ENCODE data around the gene BTG3.

Gene BTG3

DNA sequence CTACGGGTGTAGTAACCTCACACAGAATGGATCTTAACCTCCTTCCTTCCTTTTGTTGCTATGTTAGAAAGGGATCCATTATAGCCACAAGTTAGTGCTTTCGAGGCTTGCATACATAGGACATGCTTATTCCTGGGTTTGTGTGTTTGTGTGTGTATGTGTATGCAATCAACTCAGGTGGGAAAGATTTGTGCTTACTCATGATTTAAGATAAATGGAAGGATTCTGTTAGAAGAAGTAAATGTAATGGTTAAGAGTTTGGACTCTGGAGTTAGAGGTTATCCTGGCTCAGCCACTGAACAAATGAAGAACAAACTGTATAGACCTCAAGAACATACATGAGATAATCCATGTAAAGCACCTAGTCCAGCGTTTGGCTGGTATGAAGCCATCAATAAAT is 28.8 kb downstream of the BTG3 start:
- no peak for DNase-seq

DNA sequence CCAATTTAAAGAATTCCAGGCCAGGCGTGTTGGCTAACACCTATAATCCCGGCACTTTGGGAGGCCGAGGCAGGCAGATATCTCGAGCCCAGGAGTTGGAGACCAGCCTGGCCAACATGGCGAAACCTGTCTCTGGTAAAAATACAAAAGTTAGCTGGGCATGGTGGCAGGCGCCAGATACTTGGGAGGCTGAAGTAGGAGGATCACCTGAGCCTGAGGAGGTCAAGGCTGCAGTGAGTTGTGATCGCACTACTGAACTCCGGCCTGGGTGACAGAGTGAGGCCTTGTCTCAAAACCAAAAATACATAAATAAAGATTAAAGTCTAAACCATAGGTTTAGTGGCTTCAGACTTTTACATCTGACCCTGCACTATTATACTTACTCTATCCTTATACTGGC is 32.4 kb downstream of the BTG3 start:
- no peak for DNase-seq

DNA sequence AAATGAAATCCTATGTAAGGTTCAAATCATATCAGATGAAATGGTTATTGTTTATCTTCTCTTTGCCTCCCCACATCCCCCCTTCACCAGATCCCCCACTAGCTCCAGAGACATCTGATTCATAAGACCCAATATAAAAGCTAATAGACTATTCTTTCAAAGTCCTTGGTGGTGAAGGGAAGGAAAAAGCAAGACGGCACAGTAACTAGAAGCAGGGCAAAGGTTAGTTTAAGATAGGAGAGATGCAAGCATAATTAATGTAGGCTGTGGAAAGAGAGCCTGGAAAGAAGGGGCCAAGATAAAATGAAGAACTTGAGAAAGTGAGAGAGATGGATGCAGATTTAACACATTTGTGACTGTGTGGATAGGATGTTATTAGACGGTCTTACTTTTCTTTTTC is 33.8 kb downstream of the BTG3 start:
- no peak for DNase-seq

DNA sequence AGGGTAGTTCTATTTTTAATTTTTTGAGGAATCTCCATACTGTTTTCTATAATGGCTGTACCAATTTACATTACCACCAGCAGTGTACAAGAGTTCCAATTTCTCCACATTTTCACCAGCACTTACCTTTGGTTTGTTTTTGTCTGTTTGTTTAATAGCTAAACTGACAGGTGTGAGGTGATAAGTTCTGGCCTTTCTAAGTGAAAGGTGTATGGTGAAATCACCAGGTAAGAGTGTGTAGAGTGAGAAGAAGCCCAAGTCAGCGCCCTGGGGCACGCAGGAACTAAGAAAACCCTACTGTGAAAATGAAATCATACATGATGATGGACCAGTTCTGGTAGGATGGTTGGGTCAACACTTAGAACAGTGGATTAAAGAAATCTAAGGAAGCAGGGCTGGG is 34.5 kb downstream of the BTG3 start:
- DNase-seq, result no peak

DNA sequence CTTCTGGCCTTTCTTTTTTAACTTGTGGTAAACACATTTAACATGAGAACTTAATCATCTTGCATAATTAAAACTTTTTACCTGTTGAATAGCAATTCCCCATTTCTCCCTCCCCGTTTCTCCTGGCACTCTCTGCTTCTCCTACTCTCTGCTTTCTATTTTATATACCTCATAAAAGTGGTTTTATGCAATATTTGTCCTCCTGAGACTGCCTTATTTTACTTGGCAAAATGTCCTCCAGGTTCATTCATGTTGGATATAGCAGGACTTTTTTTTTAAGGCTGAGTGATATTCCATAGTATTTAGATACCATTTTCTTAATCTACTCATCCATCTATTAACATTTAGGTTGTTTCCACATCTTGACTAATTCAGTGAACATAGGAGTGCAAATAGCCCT is 35.0 kb downstream of the BTG3 start:
- DNase-seq, result no peak

DNA sequence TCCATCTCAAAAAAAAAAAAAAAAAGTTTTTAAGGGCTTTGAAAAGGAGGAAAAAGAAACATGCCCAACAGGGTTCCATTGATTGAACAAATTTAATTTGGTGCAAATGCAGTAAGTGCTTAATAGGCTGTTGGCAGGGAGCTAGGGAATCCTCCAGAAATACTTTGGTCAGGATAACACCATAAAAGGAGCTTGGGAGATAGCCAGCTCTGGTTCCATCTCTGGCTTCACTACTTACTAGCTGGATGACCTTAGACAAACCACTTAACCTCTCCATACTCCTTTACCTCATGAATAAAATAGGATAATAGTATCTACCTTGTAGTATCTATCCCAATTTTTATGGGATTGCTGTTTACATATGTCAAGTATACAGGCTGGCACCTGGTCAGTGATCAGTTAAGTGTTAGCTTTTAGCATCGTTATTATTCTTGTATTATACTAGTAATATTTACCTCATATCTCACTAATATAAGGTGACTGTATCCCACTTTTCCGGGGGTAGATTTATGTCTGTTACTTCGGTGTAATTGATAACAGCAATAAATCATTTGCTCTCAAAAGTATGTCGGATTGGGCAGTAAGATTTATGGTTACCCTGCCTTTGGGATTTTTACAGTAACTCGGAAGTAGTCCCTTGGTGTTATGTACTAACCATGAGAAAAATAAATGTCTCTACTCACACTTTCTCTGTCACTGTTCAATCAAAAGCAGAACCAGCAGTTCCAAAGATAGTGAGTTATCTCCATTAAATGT is 36.4 kb downstream of the BTG3 start:
- DNase-seq, result no peak

DNA sequence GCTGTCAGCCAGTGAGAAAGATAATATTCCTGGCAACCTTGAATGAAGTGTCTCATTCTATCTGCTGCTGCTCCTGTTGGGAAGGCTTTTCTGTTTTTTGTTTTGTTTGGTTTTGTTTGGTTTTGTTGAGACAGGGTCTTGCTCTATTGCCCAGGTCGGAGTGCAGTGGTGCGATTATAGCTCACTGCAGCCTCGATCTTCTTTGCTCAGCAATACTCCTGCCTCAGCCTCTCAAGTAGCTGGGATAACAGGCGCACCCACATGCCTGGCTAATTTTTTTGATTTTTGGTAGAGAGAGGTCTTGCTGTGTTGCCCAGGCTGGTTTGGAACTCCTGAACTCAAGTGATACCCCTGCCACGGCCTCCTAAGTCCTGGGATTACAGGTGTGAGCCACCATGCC is 37.6 kb downstream of the BTG3 start:
- DNase-seq, result no peak

DNA sequence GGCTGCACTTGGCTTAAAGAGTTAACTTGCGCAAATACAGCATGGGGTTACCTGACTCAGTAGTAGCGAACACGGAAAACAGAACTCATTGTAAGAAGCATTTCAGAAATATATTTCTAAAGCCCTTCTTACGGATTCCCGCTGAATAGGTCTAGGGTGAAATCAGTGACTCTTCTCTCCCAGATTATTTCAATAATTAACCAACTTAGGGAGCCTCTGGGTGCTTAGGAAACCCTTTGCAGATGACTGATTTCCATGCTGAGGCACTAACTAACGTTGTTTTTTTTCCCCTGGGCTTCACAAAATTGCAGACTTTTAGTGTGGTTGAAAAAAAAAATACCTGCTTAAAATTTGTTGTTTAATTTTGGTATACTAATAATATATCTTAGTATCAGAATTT is 40.3 kb downstream of the BTG3 start:
- no peak for DNase-seq

DNA sequence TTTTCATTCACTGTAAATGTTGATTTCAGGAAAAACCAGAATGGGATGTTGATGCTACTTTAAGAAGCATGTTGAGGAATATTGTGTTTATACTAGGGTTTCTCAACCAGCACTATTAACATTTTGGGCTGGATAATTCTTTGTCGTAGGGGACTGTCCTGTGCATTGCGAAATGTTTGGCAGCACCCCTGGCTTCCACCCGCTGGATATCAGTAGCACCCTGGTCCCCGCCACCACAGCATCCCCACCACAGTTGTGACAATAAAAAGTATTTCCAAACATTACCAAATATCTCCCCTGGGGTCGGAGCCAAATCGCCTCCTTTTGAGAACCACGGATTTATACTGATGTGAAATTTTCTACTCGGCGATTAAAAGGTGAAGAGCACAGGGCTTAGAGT is 41.9 kb downstream of the BTG3 start:
- no peak for DNase-seq

DNA sequence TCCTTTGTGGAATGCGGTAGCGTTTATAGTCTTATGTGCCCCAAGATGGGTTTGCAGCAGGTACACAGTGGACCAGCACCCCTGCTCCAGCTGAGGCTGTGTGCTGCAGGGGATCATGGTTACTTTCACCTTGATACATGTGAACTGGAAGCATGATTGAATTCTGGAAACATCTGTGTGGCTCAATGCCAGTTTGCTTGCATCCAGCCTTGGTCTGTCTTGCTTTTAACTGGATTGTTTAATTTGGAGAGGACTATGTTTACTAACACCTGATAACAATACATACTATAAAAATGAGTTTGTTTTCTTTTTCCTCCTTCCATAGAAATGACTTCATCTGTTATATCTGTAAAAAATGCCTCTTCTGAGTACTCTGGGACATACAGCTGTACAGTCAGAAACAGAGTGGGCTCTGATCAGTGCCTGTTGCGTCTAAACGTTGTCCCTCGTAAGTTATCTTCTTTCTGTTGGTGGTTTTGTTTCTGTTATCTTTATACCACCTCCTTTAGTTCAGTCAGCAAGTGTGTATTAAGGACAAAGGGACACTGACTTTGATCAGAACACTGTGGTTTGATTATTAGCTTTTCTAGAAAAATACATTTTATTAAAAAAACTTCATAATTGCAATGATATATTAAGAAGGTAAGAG is 52.2 kb downstream of the BTG3 start:
- no peak for DNase-seq

DNA sequence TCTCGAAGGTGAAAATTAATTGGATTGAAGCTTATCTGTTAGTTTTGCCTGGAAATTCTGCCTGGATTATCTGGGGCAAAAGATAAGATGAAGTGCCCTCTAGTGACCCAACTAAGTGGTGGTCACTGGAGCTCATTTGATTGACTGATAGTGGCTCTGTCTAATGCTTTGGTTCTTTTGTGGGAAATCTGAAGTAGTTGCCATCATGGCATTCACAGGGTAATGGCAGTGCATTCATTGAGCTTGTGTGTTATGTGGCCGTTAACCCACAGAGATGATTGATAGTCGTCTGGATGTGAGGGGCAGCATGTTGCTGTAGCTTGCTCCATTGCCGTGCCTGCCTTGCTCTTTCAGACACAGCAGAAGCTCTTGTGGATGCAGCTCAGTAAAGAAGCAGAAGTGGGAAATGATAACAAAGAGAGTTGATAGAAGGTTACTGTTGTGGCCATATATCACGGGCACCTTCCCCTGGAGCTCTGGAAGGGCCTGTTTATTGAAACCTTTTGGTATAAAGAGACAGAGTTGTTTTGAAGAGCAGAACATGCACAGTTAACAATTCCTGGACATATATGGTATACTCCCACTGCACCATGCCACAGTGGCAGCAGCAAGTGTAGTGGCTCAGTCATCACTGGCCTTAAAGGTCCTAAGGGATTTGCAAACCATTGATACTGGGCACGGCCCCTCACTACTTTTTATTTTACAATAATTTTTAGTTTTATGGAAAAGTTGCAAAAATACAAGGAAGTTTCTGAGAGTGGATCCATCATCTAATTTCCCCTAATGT is 57.8 kb downstream of the BTG3 start:
- DNase-seq, result no peak

DNA sequence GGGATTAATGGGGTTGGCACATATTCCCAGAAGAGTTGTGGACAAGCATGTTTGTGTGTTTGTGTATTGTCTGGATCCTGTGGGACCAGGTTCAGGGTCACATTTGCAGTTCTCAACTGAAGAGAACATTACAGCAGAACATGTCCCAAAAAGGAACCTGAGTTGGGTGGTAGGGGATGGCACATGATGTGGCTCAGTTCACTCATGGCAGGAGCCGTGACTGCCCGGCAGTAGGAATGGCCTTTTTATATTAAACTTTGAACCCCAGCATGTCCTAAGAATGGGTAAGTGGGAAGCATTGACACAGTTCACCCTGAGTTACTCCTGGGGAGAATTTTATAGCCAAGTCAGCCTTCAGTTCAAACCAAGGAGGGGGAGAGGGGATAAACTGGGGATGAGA is 58.6 kb downstream of the BTG3 start:
- DNase-seq, result no peak

DNA sequence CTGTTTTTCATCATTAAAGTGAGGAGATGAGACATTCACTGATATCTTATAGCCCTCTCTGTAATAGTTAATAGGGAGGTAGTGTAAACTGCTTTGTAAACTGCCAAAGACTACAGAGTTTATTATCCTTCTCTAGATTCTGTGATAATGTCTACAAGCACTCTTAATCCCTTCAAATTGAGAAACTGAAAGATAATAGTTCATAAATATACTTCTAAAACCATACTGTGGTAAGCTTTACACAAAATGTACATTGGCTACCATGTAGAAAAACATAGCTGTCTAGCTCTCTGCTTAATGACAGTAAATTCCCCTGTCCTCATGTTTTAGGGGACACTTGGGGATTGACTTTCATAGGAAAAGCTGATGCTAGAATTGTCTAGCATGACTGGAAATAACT is 60.3 kb downstream of the BTG3 start:
- no peak for DNase-seq

DNA sequence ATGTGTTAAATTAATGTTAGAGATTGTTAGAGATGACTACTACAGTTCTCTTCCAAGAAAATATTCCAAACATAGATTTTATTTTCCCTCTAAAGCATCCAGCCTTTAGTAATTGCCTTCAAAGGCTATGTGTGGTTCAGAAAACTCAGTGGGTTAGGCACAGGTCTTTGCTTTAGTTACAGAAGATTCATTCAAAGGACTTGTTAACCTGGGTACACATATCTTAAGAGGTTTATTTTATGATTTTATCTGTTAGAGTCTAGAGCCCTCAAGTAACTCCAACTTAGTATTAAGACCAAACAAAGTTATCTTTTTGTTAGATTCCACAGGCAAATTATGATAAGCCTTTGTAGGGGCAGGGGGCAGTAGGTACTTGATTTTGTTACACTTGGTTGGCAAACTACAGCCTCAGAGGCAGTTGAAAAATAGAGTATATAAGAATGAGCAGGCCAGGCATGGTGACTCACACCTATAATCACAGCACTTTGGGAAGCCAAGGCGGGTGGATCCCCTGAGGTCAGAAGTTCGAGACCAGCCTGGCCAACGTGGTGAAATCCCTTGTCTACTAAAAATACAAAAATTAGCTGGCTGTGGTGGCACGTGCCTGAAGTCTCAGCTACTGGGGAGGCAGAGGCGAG is 61.9 kb downstream of the BTG3 start:
- DNase-seq, result no peak

DNA sequence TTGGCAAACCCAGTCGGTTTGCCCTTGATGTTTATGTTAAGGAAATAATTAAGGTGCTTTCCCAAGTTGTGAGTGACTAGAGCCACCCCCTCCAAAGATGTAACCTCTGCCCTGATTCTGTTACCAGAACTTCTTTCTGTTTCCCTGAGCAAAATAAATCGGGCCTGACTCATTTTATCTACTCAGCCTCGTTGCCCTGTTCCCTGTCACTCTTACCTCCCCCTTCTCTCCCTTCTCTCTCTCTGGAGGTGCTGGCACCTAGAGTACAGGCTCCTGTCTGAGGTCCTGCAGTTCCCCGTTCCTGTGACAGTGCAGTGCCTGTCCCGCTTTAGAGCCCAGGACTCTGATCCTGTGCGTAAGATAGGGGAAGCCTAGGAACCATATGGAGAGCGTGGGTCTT is 64.4 kb downstream of the BTG3 start:
- DNase-seq, result no peak

DNA sequence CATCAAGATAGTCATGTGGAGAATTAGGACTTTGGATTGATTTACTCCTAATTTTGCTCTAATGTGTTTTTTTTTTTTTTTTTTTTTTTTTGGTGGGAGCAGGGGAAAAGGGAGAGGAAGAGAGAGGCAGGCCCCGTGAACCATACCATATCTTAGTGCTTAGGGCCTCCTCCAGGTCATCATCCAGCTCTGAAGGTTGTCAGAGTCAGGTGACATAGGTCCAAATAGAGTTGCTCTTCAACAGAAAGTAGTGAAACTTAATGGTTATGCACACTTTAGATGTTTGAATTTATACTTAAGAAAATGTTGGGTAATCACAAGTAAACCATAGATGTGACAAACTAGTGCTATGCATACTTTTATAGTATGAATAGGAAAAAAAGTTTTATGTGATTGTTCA is 67.7 kb downstream of the BTG3 start:
- no peak for DNase-seq

Data from T1000 (cell line).